NCI-H82 treated with DMSO at 0.1 percent for 48 hours (cell line): ENCODE results near the gene CBFA2T2.

ENCODE experiments used
- DNase-seq: peaks from one replicate; lab custom pipeline; 2025; ENCODE audit not compliant: unreplicated experiment; lab: John Stamatoyannopoulos, UW

Gene CBFA2T2

DNA sequence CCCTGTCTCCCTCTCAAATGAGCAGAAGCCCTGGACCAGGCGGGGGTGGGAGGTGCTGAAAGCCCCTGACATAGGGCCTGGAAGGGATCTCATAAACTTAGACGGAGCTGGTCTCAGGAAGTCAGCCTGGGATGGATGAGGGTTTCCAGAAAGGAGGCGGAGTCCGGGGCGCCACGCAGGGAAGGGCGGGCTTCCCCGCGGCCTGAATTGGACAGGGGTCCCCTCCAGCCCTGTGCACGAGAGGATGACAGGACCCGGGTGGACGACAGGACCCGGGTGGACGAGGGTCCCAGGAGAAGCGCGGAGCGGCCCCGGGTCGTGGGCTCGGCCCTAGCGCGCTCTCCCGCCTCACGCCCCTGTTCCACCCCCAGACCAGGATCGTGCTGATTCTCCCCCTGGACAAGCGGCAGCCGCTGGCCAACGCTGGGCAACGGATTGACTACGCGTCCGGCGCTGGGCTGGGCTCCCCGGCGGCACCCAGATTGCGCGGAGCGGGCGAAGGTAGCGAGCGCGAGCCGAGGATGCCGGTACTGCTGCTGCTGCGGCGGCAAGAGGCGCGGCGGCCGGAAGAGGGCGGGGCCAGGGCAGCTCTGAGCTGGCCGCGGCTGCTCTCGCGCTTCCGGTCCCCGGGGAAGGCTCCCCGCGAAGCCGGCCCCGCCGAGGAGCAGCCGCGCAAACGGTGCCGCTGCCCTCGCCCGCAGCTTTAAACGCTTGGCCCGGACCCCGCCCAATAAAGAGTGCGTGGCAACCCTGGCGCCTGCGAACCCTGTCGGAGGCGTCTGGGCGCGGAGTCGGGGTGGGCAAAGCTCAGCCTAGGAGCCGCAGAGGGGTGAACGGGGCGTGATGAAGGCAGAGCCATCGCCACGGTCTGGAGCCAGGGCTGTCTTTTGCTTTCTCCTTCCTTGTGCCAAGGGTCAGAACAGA lies 173.5 kb downstream of the CBFA2T2 start:
- peak; percentile 14 for DNase-seq

DNA sequence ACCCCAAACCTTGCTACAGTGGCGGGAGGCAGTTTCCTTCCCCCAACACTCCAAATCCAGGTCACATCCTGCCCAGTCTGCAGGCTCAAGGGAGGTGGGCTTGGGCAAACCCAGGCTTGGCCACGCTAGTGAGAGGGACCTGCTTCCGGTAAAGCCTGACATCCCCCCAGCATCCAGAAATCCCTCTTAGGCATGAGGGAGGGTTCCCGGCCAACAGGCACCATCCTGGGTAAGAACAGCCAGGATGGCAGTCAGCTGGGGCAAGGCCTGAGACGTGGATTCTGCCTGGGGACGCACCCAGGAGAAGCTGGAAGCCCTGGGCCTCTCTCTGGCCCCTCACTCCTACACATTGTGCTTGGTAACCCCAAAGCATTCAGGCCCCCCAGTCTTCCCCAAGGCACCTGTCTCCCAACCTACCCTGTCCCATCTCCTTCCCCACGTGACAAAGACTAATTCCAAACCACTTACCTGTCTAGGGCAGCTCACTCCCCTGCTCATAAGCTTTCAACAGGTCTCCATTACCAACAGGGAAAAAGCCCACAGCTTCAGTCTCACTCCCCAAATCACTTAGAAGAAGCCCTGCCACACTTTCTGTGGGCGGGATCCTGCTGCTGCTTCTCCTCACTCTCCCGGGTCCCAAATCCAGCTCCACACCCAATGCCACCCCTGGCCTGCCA lies 174.3 kb downstream of the CBFA2T2 start:
- DNase-seq: no peak

DNA sequence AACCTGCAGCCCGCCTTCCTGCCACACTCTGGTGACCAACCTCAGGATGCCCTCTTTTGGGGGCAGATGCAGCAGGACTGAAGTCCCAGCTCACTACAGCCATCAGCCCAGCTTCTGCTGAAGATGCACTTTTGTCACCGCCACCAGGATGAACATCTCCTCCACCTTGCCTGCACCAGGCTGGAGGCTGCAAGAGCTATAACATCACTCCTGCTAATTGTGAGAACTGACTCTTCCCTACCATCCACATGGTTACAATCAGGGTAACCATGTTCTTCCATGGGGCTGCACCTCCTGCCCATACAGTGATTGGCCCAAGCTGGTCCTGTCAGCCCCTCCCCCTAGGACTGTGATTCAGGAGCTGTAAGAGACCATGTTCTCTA lies 174.9 kb downstream of the CBFA2T2 start:
- DNase-seq: no peak

GRCh38 chr20:33666293-33667244 lies 176.7 kb downstream of the CBFA2T2 start, which contains the start of gene ACTL10:
Gene ACTL10, plus strand, starts transcription at chr20:33666943. Its CDS starts 555 bp downstream, at chr20:33667498.
- peak; percentile 98 for DNase-seq

GRCh38 chr20:33667245-33667675 lies 177.4 kb downstream of the CBFA2T2 start:
- DNase-seq: no peak

DNA sequence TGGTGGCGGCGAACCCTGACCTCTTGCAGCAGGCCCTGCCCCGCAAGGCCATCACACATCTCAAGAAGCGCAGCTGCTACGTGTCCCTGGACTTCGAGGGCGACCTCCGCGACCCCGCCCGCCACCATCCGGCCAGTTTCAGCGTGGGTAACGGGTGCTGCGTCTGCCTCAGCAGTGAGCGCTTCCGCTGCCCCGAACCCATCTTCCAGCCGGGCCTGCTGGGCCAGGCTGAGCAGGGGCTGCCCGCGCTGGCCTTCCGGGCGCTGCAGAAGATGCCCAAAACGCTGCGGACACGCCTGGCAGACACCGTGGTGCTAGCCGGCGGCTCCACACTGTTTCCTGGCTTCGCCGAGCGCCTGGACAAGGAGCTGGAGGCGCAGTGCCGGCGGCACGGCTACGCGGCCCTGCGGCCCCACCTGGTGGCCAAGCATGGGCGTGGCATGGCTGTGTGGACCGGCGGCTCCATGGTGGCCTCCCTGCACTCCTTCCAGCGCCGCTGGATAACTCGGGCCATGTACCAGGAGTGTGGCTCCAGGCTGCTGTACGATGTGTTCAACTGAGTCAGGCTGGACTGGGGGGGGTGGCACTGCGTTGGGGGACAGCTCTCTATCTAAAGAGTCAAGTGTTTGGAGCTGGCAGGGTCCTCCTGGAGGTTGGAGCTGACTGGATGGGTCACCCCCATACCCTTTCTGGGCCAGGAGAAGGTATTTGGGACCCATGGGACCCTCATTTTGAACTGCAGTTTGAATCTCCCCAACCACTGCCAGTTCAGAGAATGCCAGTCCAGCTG lies 178.0 kb downstream of the CBFA2T2 start:
- DNase-seq: peak; percentile 12

DNA sequence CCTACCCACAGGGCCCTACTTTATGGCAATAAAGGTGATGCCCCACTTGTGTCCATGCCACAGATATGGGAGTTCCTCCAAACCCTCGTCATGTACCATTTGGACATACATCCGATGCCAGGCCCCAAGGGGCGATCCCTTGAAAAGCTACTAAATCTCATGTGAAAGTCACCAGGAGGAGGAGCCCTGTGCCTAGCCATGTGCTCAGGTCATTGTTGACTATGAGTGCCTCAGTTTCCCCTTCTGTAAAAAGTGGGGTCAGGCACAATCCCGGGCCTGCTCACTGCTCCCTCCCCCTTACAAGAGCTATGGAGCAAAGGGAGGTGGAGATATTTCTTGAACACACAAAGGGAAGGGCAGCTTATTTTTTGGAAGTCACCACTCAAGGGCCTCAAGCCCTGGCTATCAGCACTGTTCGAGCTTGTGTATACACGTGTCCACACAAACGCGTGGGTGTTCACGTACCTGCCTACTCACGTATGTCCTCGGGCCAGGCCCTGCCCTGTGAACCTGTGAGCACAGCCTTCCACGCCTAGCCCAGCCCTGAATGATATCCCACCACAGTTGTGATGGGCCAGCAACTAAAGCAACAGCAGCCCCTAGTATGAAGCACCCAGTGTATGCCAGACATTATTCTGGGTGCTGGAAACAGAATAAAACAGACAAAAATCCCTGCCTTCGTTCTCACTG lies 178.7 kb downstream of the CBFA2T2 start:
- DNase-seq: no peak

- no peak for DNase-seq
These were observed 179.3 kb downstream of the CBFA2T2 start for GRCh38 chr20:33669224-33669623.

DNA sequence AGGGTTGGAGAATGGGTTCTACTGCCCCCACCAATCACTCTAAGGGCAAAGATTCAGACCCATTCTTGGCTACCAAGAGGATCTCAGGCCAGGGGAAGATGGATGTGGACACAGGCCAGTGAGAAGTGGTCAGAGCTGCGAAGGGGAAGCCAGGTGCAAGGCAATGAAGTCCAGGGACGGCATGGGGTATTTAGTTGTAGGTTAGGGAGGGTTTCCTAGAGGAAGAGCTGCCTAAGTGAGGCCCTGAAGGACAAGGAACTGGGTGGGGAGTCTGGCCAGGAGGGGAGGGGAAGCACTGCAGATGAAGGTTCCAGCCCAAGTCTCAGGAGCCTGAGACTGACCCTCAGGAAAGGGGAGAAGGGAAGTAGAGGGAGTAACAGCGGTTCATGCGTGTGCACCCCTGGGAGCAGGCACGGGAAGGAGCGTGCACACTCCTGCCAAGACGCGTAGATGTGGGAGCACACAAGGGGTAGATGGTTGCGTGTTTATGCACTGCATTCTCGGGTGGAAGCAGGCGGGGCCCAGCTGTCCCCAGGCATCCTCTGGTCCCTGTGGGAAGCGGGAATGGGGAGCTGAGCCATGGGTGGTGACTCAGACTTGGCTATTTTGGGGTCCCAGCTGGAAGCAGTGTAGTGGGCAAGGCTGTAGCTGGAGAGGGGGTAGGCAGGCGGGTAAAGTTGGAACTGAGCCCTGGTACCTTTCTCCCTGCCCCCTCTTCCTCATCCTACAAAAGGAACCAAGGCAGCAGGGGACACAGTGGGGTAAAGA lies 180.2 kb downstream of the CBFA2T2 start:
- DNase-seq: no peak

DNA sequence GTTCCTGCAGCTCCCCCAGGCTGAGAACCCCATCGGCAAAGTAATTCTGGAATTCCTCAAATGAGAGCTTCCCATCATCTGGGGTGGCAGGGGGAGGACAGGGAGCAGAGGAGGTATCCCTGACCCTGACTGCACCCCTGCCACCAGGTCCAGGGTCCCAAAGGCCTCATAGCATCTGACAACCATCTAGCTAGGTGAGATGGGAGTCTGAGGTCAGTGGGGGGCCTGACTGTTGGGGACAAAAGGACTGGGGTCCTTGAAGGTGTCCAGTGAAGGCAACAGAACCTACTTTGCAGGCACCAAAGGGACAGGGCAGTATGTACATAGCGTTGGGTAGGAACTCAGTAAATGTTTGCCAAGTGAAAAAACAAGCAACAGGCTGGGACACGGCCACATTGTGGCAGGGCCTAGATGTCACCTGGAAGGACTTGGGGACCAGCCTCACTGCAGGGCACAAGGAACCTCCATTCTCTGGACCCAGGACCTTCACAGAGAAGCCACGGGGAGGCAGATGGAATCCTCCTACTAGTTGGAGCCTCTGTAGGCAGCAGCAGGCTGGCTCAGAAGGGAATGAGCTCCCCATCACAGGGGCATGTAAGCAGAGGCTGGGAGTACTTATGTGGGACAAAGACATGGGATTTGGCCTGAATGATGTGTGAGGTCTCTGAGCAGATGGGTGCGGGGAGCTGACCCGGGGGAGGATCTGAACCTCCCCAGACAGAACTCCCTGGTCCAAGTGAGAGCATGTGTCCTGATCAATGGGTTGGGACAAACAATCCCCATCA lies 181.0 kb downstream of the CBFA2T2 start:
- DNase-seq: no peak

DNA sequence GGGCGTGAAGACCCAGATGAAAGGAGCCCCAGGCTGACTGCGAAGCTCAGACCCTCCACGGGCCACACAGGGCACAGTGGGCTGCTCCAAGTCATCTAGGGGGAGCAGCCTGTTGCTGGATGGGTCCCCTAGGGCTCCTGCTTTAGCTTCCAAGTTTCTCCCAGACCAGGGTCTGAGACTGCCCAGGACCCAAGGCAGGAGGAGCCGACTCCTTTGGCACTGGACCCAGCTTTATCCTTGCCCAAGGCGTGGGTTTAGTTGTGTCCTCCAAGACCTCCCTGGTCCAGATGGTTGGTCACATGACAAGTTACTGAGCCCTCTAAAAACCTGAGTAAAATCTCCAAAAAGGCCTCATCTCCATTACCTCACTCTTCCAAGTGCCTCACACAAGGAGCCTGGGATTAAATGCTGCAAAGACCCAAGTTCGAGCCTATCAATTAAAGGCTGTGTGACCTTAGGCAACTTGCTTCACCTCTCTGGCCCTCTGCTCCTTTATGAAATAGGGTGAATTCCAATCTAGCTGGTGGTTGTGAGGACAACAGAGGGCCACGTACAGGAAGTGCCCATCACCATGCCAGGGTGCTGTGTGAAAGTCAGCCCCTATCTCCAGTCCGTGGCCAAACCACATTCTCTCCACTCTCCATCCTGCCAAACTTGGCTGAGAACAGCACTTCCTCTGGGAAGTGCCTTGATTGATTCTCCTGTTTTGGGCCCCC lies 181.8 kb downstream of the CBFA2T2 start:
- DNase-seq: no peak

- no peak for DNase-seq
These were observed 182.7 kb downstream of the CBFA2T2 start for GRCh38 chr20:33672426-33673113.

- DNase-seq: no peak
These were observed 183.2 kb downstream of the CBFA2T2 start for GRCh38 chr20:33673114-33673409.

DNA sequence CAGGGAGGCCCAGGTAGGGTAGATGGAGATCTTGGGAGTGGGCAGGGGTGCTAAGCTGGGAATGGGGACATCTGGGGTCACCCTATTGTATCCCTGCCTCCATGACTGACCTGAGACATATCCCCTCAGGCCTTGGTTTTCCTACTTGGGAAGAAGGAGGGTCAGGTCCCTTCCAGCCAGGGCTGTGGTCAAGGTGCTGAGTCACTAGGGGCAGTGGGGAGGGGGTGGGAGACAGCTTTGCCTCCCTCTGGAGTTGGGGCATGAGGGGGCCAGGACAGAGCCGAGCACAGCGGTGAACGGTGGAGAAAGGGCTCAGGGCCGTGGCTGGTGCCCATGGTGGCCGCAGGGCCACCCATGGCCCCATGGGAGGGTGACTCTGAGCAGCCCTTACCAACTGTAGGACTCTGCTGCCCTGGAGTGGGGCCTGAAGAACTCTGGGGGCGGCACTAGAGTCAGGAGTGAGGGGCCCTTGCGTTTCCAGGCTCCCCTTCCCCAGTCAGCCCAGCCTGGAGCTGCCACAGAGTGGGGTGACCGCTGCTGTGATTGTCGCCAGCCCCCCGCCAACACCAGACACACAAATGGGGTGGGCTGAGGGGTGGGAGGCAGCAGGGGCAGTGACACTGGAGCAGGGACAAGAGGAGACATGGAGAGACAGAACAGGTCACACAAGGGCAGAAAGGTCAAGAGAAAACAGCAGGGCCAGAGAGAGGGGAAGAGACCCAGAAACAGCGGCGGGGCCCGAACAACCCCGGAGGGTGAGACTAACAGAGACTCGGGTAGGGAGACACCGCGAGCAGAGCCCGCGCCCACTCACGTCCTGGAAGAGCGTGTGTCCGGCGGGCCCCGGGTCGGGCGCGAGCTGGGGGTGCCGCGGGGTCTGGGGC lies 183.8 kb downstream of the CBFA2T2 start:
- no peak for DNase-seq

DNA sequence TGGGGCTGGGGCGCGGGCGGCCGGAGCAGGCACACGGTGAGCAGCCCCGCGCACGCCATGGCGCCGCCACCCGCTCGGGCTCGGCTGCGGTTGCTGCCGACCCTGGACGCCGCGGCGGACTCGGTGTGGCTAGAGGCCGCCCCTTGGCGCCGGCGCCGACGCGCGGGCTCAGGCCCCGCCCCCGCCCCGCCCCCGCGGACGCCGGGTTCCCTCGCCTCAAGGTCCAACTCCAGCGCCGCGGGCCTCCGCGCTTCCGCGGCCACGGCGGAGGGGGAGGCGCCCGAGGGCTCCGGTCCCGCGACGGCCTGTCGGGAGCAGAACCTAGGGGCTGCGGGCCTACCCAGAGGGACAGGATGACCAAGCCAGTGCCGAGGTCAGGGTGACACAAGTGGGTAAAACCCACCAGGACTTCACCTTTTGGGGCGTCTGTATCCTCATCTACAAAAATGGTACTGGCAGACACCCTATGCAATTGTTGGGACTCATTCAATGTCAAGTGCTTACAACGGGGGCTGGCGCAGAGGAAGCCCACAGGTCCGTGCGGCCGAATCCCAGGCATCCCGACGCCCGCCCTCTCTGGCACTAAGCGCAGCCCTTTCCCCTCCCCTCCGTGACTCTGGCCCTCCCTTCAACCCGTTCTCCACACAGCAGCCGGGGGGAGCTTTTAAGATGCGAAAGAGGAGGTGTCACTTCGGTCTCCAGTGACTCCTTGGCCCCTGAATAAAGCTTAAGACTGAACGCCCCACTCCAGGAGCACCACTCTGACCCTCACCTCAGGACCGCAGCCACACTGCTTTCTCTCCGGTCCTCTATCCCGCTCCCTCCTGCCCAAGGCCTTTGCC lies 184.6 kb downstream of the CBFA2T2 start, which contains the start of gene NECAB3:
Gene NECAB3, minus strand, starts transcription at position 135 of the 842 bp plus-strand sequence. Its CDS starts 76 bp downstream, at position 59.
- peak; percentile 60 for DNase-seq
